Measurements from ENCODE around the gene IQSEC1.

DNA sequence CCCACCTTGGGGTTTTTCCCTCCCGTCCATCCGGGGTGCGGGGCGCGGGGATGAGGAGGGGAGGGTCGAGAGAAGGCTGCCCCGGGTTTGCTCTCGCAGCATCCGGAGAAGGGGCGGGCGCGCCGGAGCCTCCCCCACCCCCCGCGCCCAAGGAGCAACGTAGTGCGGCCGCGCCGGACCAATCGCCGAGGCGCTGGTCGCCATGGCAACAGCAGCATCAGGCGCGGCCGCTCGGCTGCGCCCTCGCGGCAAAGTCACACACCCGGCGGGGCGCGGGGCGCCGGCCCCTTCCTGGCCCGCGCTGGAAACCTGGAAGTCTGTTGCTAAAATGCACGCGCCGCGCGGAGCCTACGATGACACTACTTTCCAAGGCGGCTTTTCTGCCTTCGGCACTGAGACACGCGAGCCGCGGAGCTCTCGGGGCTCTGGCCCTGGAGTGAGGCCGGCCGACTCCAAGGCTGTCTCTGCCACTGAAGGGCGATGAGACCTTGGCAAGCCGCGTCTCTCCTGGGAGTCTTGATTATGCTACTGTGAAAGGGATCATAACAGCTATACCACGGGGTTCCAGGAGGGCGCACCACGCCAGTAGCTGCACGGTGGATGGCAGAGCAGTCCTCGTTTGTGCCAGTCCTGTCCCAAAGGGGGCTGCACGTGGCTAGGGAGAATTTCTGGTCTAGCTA lies at the start of gene IQSEC1:
- TF ChIP-seq CTCF (conservative IDR thresholded peaks at IDR 0.05 in 1 of 2, IDR thresholded peaks at IDR 0.05 in 1 of 2; ENCODE audit: low read depth in 1 of 2, low read length in 2 of 2), result no peak
- peak; percentile 57 for TF ChIP-seq EZH2 (IDR thresholded peaks at IDR 0.05; ENCODE audit: low read length, missing control alignments)
